Breast epithelium (tissue), 3 donors: ENCODE measurements around the gene MYOF.
A peak's percentile ranks its signal among the peaks of the same experiment; 100 is the strongest.

Source experiments
- CTCF ChIP-seq, 3 donors: fragments of 450-650 bp; IDR thresholded peaks; one replicate each; pipeline ENCODE4 v1.5.1; 2016 to 2017; ENCODE audit warnings: antibody characterized with exemption in 3 of 3, mild to moderate bottlenecking in 3 of 3, moderate library complexity in 3 of 3
- POLR2A ChIP-seq: fragments of 450-650 bp; IDR thresholded peaks from one replicate; pipeline ENCODE4 v1.6.1; 2016; ENCODE audit warnings: antibody characterized with exemption, mild to moderate bottlenecking, moderate library complexity
- POLR2AphosphoS5 ChIP-seq, 3 donors: sonication (generic); formaldehyde crosslinking; IDR thresholded peaks; one replicate each; pipeline ENCODE4 v1.6.1; 2017; ENCODE audit warnings: antibody characterized with exemption in 3 of 3

DNA sequence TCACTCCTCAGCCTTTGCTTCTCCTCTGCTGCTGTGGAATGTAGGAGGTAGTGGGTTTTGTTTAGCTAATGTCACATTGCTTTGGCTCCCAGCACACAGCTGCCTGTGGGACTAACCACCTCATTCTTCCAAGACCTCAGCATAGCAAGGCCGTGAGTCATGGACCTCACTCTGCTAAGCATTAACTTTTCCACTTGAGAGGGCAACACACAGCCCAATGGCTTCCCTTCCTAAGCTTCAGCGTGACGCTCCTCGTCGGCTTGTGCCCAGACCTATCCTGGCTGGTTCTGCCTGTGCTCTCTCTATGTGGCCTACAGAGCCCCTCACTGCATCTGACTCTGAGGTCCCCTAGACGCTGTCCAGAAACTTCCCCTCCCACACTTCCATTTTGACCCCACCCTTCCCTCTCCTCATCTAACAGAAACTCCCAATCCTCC is 23.3 kb downstream of the MYOF start:
- no peak for TF ChIP-seq CTCF (IDR thresholded peaks at IDR 0.05)
- peak; percentile 67 to 95 (median 84) for TF ChIP-seq POLR2AphosphoS5 (IDR thresholded peaks at IDR 0.05)
- no peak for TF ChIP-seq POLR2A
